Mucosa of stomach (tissue), 1 donor: ENCODE data around the gene ACCSL.
A peak's percentile ranks its signal among the peaks of the same experiment; 100 is the strongest.

Source experiments
- H3K27me3 ChIP-seq: one replicate; pipeline ENCODE4 v1.7.0; 2013; ENCODE audit warnings: mild to moderate bottlenecking, low read length; ENCODE audit not compliant: control insufficient read depth, insufficient read depth
- H3K36me3 ChIP-seq: one replicate; pipeline ENCODE4 v1.7.0; 2013; ENCODE audit warnings: low read length; ENCODE audit not compliant: control insufficient read depth, insufficient read depth
- H3K4me1 ChIP-seq: one replicate; pipeline ENCODE4 v1.7.0; 2013; ENCODE audit warnings: mild to moderate bottlenecking, low read length; ENCODE audit not compliant: control insufficient read depth, insufficient read depth
- H3K4me3 ChIP-seq: one replicate; pipeline ENCODE4 v1.7.0; 2013; ENCODE audit warnings: low read length
- H3K9ac ChIP-seq: one replicate; pipeline ENCODE4 v1.7.0; 2013; ENCODE audit warnings: mild to moderate bottlenecking, low read length, moderate library complexity
- H3K9me3 ChIP-seq: one replicate; pipeline ENCODE4 v1.7.0; 2013; ENCODE audit warnings: mild to moderate bottlenecking, low read length, moderate library complexity; ENCODE audit not compliant: control insufficient read depth
- donor health status: Pancreatic carcinoma.

The ACCSL gene

GRCh38 chr11:44094260-44094868 lies 46.6 kb downstream of the ACCSL start:
- Histone ChIP-seq H3K27me3 (no peaks in the 10 kb centered on the region), H3K9me3 (no peaks in the 10 kb centered on the region), H3K9ac (no peak overlapping the region), H3K4me1 (peaks cover 11% of the 10 kb centered on the region), H3K36me3 (no peaks in the 10 kb centered on the region), H3K4me3 (no peak overlapping the region)

GRCh38 chr11:44095506-44096359 lies 48.0 kb downstream of the ACCSL start, which contains the start of gene EXT2:
TSS of gene EXT2 (plus strand) at chr11:44095678. CDS start at chr11:44107713, 12,035 bp downstream.
- peak within 1 kb of the TSS; percentile 64 for H3K4me3 ChIP-seq
- no peaks in the 10 kb centered on the region for H3K9me3 ChIP-seq
- H3K4me1 ChIP-seq, result peaks cover 11% of the 10 kb centered on the region
- no peaks in the 10 kb centered on the region for H3K36me3 ChIP-seq
- no peaks in the 10 kb centered on the region for H3K27me3 ChIP-seq
- peak within 1 kb of the TSS; percentile 82 for H3K9ac ChIP-seq

GRCh38 chr11:44096360-44097185 lies 48.8 kb downstream of the ACCSL start:
- Histone ChIP-seq H3K36me3 (no peaks in the 10 kb centered on the region), H3K9me3 (no peaks in the 10 kb centered on the region), H3K27me3 (no peaks in the 10 kb centered on the region), H3K9ac (peak overlapping the region; percentile 82), H3K4me3 (peak overlapping the region; percentile 64), H3K4me1 (peaks cover 11% of the 10 kb centered on the region)

- Histone ChIP-seq H3K9me3 (no peaks in the 10 kb centered on the region), H3K36me3 (no peaks in the 10 kb centered on the region), H3K27me3 (no peaks in the 10 kb centered on the region), H3K9ac (no peak overlapping the region), H3K4me3 (no peak overlapping the region), H3K4me1 (peaks cover 11% of the 10 kb centered on the region)
Measured at GRCh38 chr11:44097821-44098220, 50.0 kb downstream of the ACCSL start.

- Histone ChIP-seq H3K27me3 (no peaks in the 10 kb centered on the region), H3K9ac (no peak overlapping the region), H3K36me3 (no peaks in the 10 kb centered on the region), H3K4me3 (no peak overlapping the region), H3K9me3 (no peaks in the 10 kb centered on the region), H3K4me1 (peaks cover 11% of the 10 kb centered on the region)
Measured at GRCh38 chr11:44101098-44101497, 53.3 kb downstream of the ACCSL start.

- no peaks in the 10 kb centered on the region for H3K4me1 ChIP-seq
- no peak overlapping the region for H3K9ac ChIP-seq
- H3K27me3 ChIP-seq, result no peaks in the 10 kb centered on the region
- H3K36me3 ChIP-seq, result no peaks in the 10 kb centered on the region
- no peaks in the 10 kb centered on the region for H3K9me3 ChIP-seq
- no peak overlapping the region for H3K4me3 ChIP-seq
Measured at GRCh38 chr11:44104481-44105294, 56.9 kb downstream of the ACCSL start.

GRCh38 chr11:44108260-44108659 lies 60.5 kb downstream of the ACCSL start:
- Histone ChIP-seq H3K4me1 (no peaks in the 10 kb centered on the region), H3K9me3 (no peaks in the 10 kb centered on the region), H3K9ac (no peak overlapping the region), H3K27me3 (no peaks in the 10 kb centered on the region), H3K36me3 (no peaks in the 10 kb centered on the region), H3K4me3 (no peak overlapping the region)
